ENCODE measurements around the gene LRRC15. TPM values are rescaled to one million over a fixed set of nuclear protein-coding genes. Genes with fewer than 3 reads are reported as not detected.

Gene LRRC15
- total RNA-seq, 1 donor from 2014 or later = 0.52 TPM

DNA sequence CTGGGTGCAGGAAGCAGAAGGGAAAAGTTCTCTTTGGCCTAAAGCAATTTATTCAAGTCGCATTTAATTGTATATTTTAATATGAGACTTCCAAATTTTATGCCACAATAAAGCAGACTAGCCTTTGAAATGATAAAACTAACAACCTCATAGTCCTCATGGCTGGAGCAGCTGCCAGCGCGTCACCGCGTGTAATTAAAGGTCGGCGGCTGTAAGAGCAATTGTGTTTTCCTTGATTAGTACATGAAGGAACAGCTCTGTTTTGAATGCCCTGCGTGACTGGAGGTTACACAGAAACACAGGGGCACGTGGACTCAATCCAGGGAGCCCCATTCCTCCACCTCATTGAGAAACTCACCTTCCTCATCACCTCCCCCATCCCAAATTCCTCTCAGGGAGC is 10.1 kb upstream of the LRRC15 start:
- H3K4me3 ChIP-seq (ENCODE audit: low read length in 3 of 3) = no peak overlapping the region
- no peaks in the 10 kb centered on the region for H3K4me1 ChIP-seq (ENCODE audit: control insufficient read depth in 3 of 3, insufficient read depth in 3 of 3, low read length in 3 of 3)
- H3K27ac ChIP-seq (ENCODE audit: low read depth, low read length) = no peak overlapping the region
- no peaks in the 10 kb centered on the region for H3K36me3 ChIP-seq (ENCODE audit: control insufficient read depth in 3 of 3, insufficient read depth in 3 of 3, low read length in 3 of 3)
- H3K9ac ChIP-seq (ENCODE audit: low read depth in 1 of 3, low read length in 3 of 3) = no peak overlapping the region
- no peaks in the 10 kb centered on the region for H3K9me3 ChIP-seq (ENCODE audit: control insufficient read depth in 3 of 3, low read length in 3 of 3)
- H3K27me3 ChIP-seq (ENCODE audit: control insufficient read depth in 3 of 3, insufficient read depth in 3 of 3, low read length in 3 of 3) = peaks cover 16 to 35% (median 34%) of the 10 kb centered on the region in 3 donors

DNA sequence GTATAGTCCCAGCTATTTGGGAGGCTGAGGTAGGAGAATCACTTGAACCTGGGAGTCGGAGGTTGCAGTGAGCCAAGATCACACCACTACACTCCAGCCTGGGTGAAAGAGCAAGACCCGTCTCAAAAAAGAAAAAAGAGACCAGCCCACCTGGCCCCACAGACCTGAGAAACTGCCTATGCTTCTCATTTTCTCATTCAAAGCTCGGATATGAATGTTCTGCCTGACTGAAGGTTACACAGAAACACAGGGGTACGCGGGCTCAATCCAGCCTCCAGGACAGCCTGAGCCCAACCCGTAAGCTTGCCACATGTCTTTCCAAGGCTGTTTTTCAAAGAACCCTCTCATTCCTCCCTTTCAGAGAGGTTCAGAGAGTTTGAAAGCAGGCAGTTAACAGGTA is 9.7 kb upstream of the LRRC15 start:
- Histone ChIP-seq H3K4me3 (ENCODE audit: low read length in 3 of 3) (no peak overlapping the region), H3K27ac (ENCODE audit: low read depth, low read length) (no peak overlapping the region), H3K27me3 (ENCODE audit: control insufficient read depth in 3 of 3, insufficient read depth in 3 of 3, low read length in 3 of 3) (peaks cover 16 to 32% (median 32%) of the 10 kb centered on the region in 3 donors), H3K9me3 (ENCODE audit: control insufficient read depth in 3 of 3, low read length in 3 of 3) (no peaks in the 10 kb centered on the region), H3K4me1 (ENCODE audit: control insufficient read depth in 3 of 3, insufficient read depth in 3 of 3, low read length in 3 of 3) (no peaks in the 10 kb centered on the region), H3K9ac (ENCODE audit: low read depth in 1 of 3, low read length in 3 of 3) (no peak overlapping the region), H3K36me3 (ENCODE audit: control insufficient read depth in 3 of 3, insufficient read depth in 3 of 3, low read length in 3 of 3) (no peaks in the 10 kb centered on the region)

DNA sequence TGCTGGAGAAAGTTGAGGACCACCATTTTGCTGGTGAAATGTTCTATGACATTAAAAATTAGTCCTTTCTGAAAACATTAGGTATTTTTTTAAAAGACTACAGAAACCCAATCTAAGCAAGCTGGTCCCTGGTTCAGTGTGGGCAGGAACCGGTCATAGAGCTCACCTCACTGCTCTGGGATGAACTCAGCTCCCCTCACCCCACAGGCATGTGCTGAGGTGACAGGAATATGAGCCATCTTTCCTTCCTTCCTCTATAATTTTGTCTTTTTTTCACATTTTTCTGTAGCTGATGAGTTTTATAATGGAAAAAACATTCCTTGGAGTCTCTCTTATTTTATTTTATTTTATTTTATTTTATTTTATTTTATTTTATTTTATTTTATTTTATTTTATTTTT is 8.2 kb upstream of the LRRC15 start:
- Histone ChIP-seq H3K4me1 (ENCODE audit: control insufficient read depth in 3 of 3, insufficient read depth in 3 of 3, low read length in 3 of 3) (no peaks in the 10 kb centered on the region), H3K27me3 (ENCODE audit: control insufficient read depth in 3 of 3, insufficient read depth in 3 of 3, low read length in 3 of 3) (peaks cover 20 to 38% (median 32%) of the 10 kb centered on the region in 3 donors), H3K4me3 (ENCODE audit: low read length in 3 of 3) (no peak overlapping the region), H3K9me3 (ENCODE audit: control insufficient read depth in 3 of 3, low read length in 3 of 3) (no peaks in the 10 kb centered on the region), H3K36me3 (ENCODE audit: control insufficient read depth in 3 of 3, insufficient read depth in 3 of 3, low read length in 3 of 3) (no peaks in the 10 kb centered on the region), H3K9ac (ENCODE audit: low read depth in 1 of 3, low read length in 3 of 3) (no peak overlapping the region), H3K27ac (ENCODE audit: low read depth, low read length) (no peak overlapping the region)

DNA sequence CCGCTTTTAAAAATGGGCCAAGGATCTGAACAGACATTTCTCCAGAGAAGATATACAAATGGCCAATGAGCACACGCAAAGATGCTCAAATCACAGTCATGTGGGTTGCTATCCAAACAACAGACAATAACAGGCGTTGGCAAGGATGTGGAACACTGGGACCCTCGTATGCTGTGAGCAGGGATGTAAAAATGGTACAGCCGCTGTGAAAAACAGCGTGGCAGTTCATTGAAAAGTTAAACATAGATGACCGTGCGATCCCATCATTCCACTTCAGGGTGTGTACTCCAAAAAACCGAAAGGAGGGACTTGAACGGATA is 6.7 kb upstream of the LRRC15 start:
- Histone ChIP-seq H3K9me3 (ENCODE audit: control insufficient read depth in 3 of 3, low read length in 3 of 3) (no peaks in the 10 kb centered on the region), H3K9ac (ENCODE audit: low read depth in 1 of 3, low read length in 3 of 3) (no peak overlapping the region), H3K27ac (ENCODE audit: low read depth, low read length) (no peak overlapping the region), H3K36me3 (ENCODE audit: control insufficient read depth in 3 of 3, insufficient read depth in 3 of 3, low read length in 3 of 3) (no peaks in the 10 kb centered on the region), H3K4me3 (ENCODE audit: low read length in 3 of 3) (no peak overlapping the region), H3K27me3 (ENCODE audit: control insufficient read depth in 3 of 3, insufficient read depth in 3 of 3, low read length in 3 of 3) (peaks cover 20 to 30% (median 27%) of the 10 kb centered on the region in 3 donors), H3K4me1 (ENCODE audit: control insufficient read depth in 3 of 3, insufficient read depth in 3 of 3, low read length in 3 of 3) (no peaks in the 10 kb centered on the region)

DNA sequence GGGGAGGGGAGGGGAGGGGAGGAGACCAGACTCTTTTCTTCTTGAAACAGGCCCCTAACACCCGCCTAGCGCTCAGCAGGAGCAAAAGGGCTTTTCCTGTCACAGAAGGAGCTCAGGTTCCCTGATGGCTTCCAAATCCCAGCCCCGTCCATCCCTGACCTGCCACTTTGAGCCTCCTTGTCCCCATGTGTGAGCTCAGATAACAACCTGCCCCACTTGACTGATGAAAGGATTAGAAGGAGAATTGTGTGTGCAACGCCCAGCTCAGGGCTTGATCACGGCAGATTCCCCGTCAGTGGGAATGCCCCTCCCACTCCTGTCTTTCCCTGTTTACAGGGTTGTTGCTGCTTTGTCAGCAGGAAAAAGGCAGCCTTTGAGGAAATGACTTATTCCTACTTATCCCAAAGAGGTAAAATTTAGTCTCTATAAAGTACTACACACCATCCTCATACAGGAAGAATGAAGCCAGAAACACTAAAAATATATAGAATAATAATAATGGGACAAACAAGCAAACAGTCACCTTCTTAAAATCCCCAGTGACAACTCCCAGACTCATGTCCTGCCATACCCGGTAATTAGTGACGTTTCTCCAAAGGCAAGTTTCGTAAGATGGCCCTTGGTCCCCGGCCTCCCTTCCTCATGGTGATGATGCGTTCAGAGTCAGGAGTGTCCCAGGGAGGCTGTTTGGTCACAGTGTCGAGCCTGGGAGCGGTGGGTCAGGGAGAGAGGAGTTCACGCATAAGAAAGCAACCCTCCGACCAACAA is 6.1 kb upstream of the LRRC15 start:
- Histone ChIP-seq H3K9me3 (ENCODE audit: control insufficient read depth in 3 of 3, low read length in 3 of 3) (no peaks in the 10 kb centered on the region), H3K27me3 (ENCODE audit: control insufficient read depth in 3 of 3, insufficient read depth in 3 of 3, low read length in 3 of 3) (peaks cover 20 to 29% (median 28%) of the 10 kb centered on the region in 3 donors), H3K9ac (ENCODE audit: low read depth in 1 of 3, low read length in 3 of 3) (no peak overlapping the region), H3K4me3 (ENCODE audit: low read length in 3 of 3) (no peak overlapping the region), H3K4me1 (ENCODE audit: control insufficient read depth in 3 of 3, insufficient read depth in 3 of 3, low read length in 3 of 3) (no peaks in the 10 kb centered on the region), H3K36me3 (ENCODE audit: control insufficient read depth in 3 of 3, insufficient read depth in 3 of 3, low read length in 3 of 3) (no peaks in the 10 kb centered on the region), H3K27ac (ENCODE audit: low read depth, low read length) (no peak overlapping the region)

DNA sequence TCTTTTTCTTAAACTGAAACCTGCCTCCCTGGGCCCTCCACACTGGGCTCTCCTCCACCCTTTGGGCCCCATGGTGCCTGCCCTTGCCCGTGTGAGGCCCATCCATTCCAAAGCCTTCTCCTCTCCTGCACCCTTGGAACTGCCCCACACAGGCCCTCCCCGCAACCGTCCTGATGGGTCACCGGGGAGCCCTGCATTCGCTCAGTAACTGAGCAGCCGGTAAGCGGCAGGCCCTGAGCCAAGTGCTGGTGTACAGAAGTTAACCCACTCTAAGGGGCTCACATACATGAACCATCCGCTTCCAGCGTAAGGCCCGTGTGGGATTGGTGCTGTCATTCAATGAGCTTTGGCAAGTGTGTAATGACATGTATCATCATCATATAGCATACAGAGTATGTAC is 5.4 kb upstream of the LRRC15 start:
- Histone ChIP-seq H3K9ac (ENCODE audit: low read depth in 1 of 3, low read length in 3 of 3) (no peak overlapping the region), H3K9me3 (ENCODE audit: control insufficient read depth in 3 of 3, low read length in 3 of 3) (no peaks in the 10 kb centered on the region), H3K4me1 (ENCODE audit: control insufficient read depth in 3 of 3, insufficient read depth in 3 of 3, low read length in 3 of 3) (no peaks in the 10 kb centered on the region), H3K36me3 (ENCODE audit: control insufficient read depth in 3 of 3, insufficient read depth in 3 of 3, low read length in 3 of 3) (no peaks in the 10 kb centered on the region), H3K4me3 (ENCODE audit: low read length in 3 of 3) (no peak overlapping the region), H3K27me3 (ENCODE audit: control insufficient read depth in 3 of 3, insufficient read depth in 3 of 3, low read length in 3 of 3) (peaks cover 23 to 29% (median 26%) of the 10 kb centered on the region in 3 donors), H3K27ac (ENCODE audit: low read depth, low read length) (no peak overlapping the region)

DNA sequence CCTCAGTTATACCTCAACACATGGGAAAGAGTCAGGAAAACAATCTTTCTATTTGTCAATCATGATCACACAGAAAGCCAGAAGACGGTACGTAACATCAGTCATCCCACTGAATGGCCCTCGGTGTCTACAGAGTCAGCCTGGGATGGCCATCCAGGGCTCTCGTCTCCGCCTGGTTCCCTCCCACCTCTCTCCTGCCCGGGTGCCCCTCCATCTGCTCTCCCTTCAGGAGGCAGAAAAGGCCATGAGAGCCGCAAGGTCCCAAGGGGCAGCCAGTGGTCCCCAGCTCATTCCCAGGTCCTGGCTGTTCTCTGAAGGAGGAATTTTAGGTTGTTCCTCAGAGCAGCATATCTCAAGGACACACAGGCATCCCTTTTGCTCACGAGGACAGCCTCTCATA is 4.4 kb upstream of the LRRC15 start:
- Histone ChIP-seq H3K36me3 (ENCODE audit: control insufficient read depth in 3 of 3, insufficient read depth in 3 of 3, low read length in 3 of 3) (no peaks in the 10 kb centered on the region), H3K27me3 (ENCODE audit: control insufficient read depth in 3 of 3, insufficient read depth in 3 of 3, low read length in 3 of 3) (peaks cover 30 to 33% (median 32%) of the 10 kb centered on the region in 3 donors), H3K4me1 (ENCODE audit: control insufficient read depth in 3 of 3, insufficient read depth in 3 of 3, low read length in 3 of 3) (no peaks in the 10 kb centered on the region), H3K27ac (ENCODE audit: low read depth, low read length) (no peak overlapping the region), H3K4me3 (ENCODE audit: low read length in 3 of 3) (no peak overlapping the region), H3K9me3 (ENCODE audit: control insufficient read depth in 3 of 3, low read length in 3 of 3) (no peaks in the 10 kb centered on the region), H3K9ac (ENCODE audit: low read depth in 1 of 3, low read length in 3 of 3) (no peak overlapping the region)

DNA sequence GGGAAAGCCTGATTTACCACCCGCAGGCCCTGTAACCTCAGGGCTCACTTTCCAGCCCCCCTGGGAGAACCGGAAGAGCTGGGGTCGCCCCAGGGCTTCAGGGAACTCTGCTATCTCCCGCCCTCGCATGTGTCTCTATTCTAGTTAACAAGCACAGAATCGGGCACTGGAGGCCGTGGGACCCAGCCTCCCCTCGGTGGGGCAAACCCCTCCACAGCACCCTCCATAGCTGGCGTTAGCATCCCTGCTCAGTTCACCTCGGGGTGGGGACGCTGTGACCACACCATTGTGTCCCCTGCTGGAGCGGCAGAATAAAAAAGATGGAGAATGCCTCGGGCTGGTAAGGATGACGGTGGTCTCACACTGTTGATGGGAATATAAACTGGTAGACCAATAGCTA is 3.5 kb upstream of the LRRC15 start:
- H3K4me3 ChIP-seq (ENCODE audit: low read length in 3 of 3) = no peak overlapping the region
- H3K36me3 ChIP-seq (ENCODE audit: control insufficient read depth in 3 of 3, insufficient read depth in 3 of 3, low read length in 3 of 3) = no peaks in the 10 kb centered on the region
- peaks cover 35 to 36% (median 35%) of the 10 kb centered on the region in 3 donors for H3K27me3 ChIP-seq (ENCODE audit: control insufficient read depth in 3 of 3, insufficient read depth in 3 of 3, low read length in 3 of 3)
- H3K27ac ChIP-seq (ENCODE audit: low read depth, low read length) = no peak overlapping the region
- no peak overlapping the region for H3K9ac ChIP-seq (ENCODE audit: low read depth in 1 of 3, low read length in 3 of 3)
- H3K4me1 ChIP-seq (ENCODE audit: control insufficient read depth in 3 of 3, insufficient read depth in 3 of 3, low read length in 3 of 3) = no peaks in the 10 kb centered on the region
- no peaks in the 10 kb centered on the region for H3K9me3 ChIP-seq (ENCODE audit: control insufficient read depth in 3 of 3, low read length in 3 of 3)

DNA sequence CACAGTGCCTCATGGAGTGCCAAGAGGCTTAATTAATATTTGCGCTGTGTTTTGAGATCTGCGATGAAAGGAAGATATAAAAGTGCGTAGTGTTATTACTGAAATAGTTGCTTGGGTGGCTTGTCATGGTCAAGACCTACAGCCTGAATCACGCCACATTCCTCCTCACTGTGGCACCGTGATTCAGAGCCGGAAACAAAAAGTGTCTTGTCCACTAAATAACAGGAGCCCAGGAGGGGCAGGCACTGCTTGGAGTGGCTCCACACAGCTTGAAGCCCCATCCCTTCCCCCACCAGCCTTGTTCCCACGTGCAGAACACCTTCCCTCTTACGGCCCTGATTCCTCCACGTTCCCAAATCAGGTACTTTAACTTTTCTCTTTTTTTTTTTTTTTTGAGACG is 1.2 kb upstream of the LRRC15 start:
- Histone ChIP-seq H3K36me3 (ENCODE audit: control insufficient read depth in 3 of 3, insufficient read depth in 3 of 3, low read length in 3 of 3) (no peaks in the 10 kb centered on the region), H3K4me1 (ENCODE audit: control insufficient read depth in 3 of 3, insufficient read depth in 3 of 3, low read length in 3 of 3) (no peaks in the 10 kb centered on the region), H3K4me3 (ENCODE audit: low read length in 3 of 3) (no peak overlapping the region), H3K27me3 (ENCODE audit: control insufficient read depth in 3 of 3, insufficient read depth in 3 of 3, low read length in 3 of 3) (peaks cover 31 to 36% (median 33%) of the 10 kb centered on the region in 3 donors), H3K9me3 (ENCODE audit: control insufficient read depth in 3 of 3, low read length in 3 of 3) (no peaks in the 10 kb centered on the region), H3K27ac (ENCODE audit: low read depth, low read length) (no peak overlapping the region), H3K9ac (ENCODE audit: low read depth in 1 of 3, low read length in 3 of 3) (no peak overlapping the region)

DNA sequence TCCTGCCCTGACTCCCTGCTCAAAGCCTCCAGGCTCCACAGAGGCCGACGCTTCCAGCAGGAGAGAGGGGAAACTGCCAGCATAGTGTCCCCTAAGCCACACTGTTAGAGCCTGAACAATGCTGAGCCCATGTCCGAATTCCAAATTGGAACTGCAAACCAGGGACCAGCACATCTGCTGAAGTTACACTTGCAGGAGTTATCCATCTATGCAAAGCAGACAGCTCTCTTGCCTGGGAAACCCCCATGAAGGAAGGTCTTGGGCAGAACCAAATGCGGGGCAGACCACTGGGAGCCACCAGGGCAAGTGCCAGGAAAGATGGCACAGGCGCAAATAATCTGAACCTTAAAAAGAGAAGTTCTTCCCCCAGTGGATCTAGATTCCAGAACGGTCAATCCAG is 625 bp downstream of the LRRC15 start:
- no peaks in the 10 kb centered on the region for H3K36me3 ChIP-seq (ENCODE audit: control insufficient read depth in 3 of 3, insufficient read depth in 3 of 3, low read length in 3 of 3)
- H3K4me3 ChIP-seq (ENCODE audit: low read length in 3 of 3) = no peak overlapping the region
- H3K9ac ChIP-seq (ENCODE audit: low read depth in 1 of 3, low read length in 3 of 3) = no peak overlapping the region
- no peak overlapping the region for H3K27ac ChIP-seq (ENCODE audit: low read depth, low read length)
- H3K9me3 ChIP-seq (ENCODE audit: control insufficient read depth in 3 of 3, low read length in 3 of 3) = no peaks in the 10 kb centered on the region
- peaks cover 12 to 14% (median 12%) of the 10 kb centered on the region in 3 donors for H3K4me1 ChIP-seq (ENCODE audit: control insufficient read depth in 3 of 3, insufficient read depth in 3 of 3, low read length in 3 of 3)
- peaks cover 28 to 33% (median 31%) of the 10 kb centered on the region in 3 donors for H3K27me3 ChIP-seq (ENCODE audit: control insufficient read depth in 3 of 3, insufficient read depth in 3 of 3, low read length in 3 of 3)
